OCI-LY3 (cell line): ENCODE results near the gene SELENOT.

Source experiments
- H2AFZ ChIP-seq: fragments of 200-600, 300-600 bp; shearing (Covaris generic); 2 replicates; pipeline ENCODE4 v1.6.0; 2014; ENCODE audit warnings: antibody characterized with exemption, low read depth, low read length
- H3K27ac ChIP-seq: fragments of 200-600, 300-600 bp; sonication (generic); 2 replicates; pipeline ENCODE4 v1.5.1; 2014; ENCODE audit warnings: mild to moderate bottlenecking, low read length, moderate library complexity, mixed read lengths
- H3K27me3 ChIP-seq: fragments of 200-600, 300-600 bp; sonication (generic); 2 replicates; pipeline ENCODE4 v1.6.1; 2014; ENCODE audit warnings: low read depth, low read length, mixed read lengths
- H3K36me3 ChIP-seq: fragments of 200-600, 300-600 bp; sonication (generic); replicated peaks from 2 replicates; pipeline ENCODE3; 2014; ENCODE audit warnings: low read depth, low read length, mixed read lengths
- H3K4me1 ChIP-seq: fragments of 300-600, 200-600 bp; sonication (generic); 2 replicates; pipeline ENCODE4 v1.6.1; 2014; ENCODE audit warnings: low read length, mixed read lengths
- H3K4me2 ChIP-seq: fragments of 200-600, 300-600 bp; sonication (generic); 2 replicates; pipeline ENCODE4 v1.6.1; 2014; ENCODE audit warnings: low read length, mixed read lengths
- H3K4me3 ChIP-seq: fragments of 300-600, 200-600 bp; sonication (generic); 2 replicates; pipeline ENCODE4 v1.5.1; 2014; ENCODE audit warnings: antibody characterized with exemption, mild to moderate bottlenecking, low read length, moderate library complexity
- H3K79me2 ChIP-seq: fragments of 300-600, 200-600 bp; shearing (Covaris generic); 2 replicates; pipeline ENCODE4 v1.6.1; 2014; ENCODE audit warnings: mild to moderate bottlenecking, low read length, mixed read lengths
- H3K9ac ChIP-seq: fragments of 300-600, 200-600 bp; shearing (Covaris generic); 2 replicates; pipeline ENCODE4 v1.6.0; 2014; ENCODE audit warnings: mild to moderate bottlenecking, low read length, moderate library complexity
- H3K9me3 ChIP-seq: fragments of 200-600, 300-600 bp; shearing (Covaris generic); 2 replicates; pipeline ENCODE4 v1.6.1; 2014; ENCODE audit warnings: low read length, mixed read lengths; ENCODE audit not compliant: insufficient read depth
- H4K20me1 ChIP-seq: fragments of 200-600, 300-600 bp; sonication (generic); 2 replicates; pipeline ENCODE4 v1.6.1; 2016; ENCODE audit warnings: low read length, mixed read lengths; ENCODE audit not compliant: insufficient read depth
- CTCF ChIP-seq: fragments of 200-600, 300-600 bp; sonication (generic); IDR thresholded peaks from 2 replicates; pipeline ENCODE4 v1.5.1; 2014; ENCODE audit warnings: antibody characterized with exemption, low read length, low read depth
- EZH2phosphoT487 ChIP-seq: fragments of 200-600 bp; shearing (Covaris generic); IDR thresholded peaks from 2 replicates; pipeline ENCODE4 v1.6.1; 2018; ENCODE audit warnings: antibody characterized with exemption, mixed run types, low read depth

Gene SELENOT

GRCh38 chr3:150635526-150635925 lies 32.4 kb downstream of the SELENOT start:
- peaks cover 15% of the 10 kb centered on the region for H3K36me3 ChIP-seq
- H3K4me1 ChIP-seq = no peaks in the 10 kb centered on the region
- no peaks in the 10 kb centered on the region for H3K27me3 ChIP-seq
- no peak overlapping the region for H3K9ac ChIP-seq
- H3K79me2 ChIP-seq = no peaks in the 10 kb centered on the region
- H4K20me1 ChIP-seq = 0 out of 2 replicates have a peak, but pooled peaks cover 2% of the 10 kb centered on the region
- TF ChIP-seq EZH2phosphoT487 (no peak), CTCF (no peak)
- no peaks in the 10 kb centered on the region for H3K9me3 ChIP-seq
- H3K27ac ChIP-seq = no peak overlapping the region
- no peak overlapping the region for H2AFZ ChIP-seq
- H3K4me3 ChIP-seq = no peak overlapping the region
- no peak overlapping the region for H3K4me2 ChIP-seq

- H3K4me1 ChIP-seq = no peaks in the 10 kb centered on the region
- H3K4me2 ChIP-seq = no peak overlapping the region
- H3K4me3 ChIP-seq = no peak overlapping the region
- TF ChIP-seq EZH2phosphoT487 (no peak), CTCF (no peak)
- H3K27me3 ChIP-seq = no peaks in the 10 kb centered on the region
- H3K36me3 ChIP-seq = peaks cover 8% of the 10 kb centered on the region
- no peaks in the 10 kb centered on the region for H4K20me1 ChIP-seq
- no peak overlapping the region for H3K9ac ChIP-seq
- H2AFZ ChIP-seq = no peak overlapping the region
- no peak overlapping the region for H3K27ac ChIP-seq
- H3K9me3 ChIP-seq = no peaks in the 10 kb centered on the region
- no peaks in the 10 kb centered on the region for H3K79me2 ChIP-seq
Measured at GRCh38 chr3:150636258-150636657, 33.1 kb downstream of the SELENOT start.

GRCh38 chr3:150639262-150639661 lies 36.1 kb downstream of the SELENOT start:
- no peaks in the 10 kb centered on the region for H4K20me1 ChIP-seq
- no peaks in the 10 kb centered on the region for H3K4me1 ChIP-seq
- H3K9ac ChIP-seq = no peak overlapping the region
- no peaks in the 10 kb centered on the region for H3K27me3 ChIP-seq
- H3K36me3 ChIP-seq = peaks cover under 1% of the 10 kb centered on the region
- H3K27ac ChIP-seq = no peak overlapping the region
- no peaks in the 10 kb centered on the region for H3K9me3 ChIP-seq
- H3K79me2 ChIP-seq = no peaks in the 10 kb centered on the region
- H3K4me2 ChIP-seq = no peak overlapping the region
- H3K4me3 ChIP-seq = no peak overlapping the region
- H2AFZ ChIP-seq = no peak overlapping the region
- TF ChIP-seq EZH2phosphoT487 (no peak), CTCF (no peak)

- Histone ChIP-seq H3K4me1 (no peaks in the 10 kb centered on the region), H3K27me3 (no peaks in the 10 kb centered on the region), H4K20me1 (no peaks in the 10 kb centered on the region), H3K4me3 (no peak overlapping the region), H2AFZ (no peak overlapping the region), H3K9ac (no peak overlapping the region), H3K9me3 (no peaks in the 10 kb centered on the region), H3K36me3 (no peaks in the 10 kb centered on the region), H3K4me2 (no peak overlapping the region), H3K27ac (no peak overlapping the region), H3K79me2 (no peaks in the 10 kb centered on the region)
- TF ChIP-seq EZH2phosphoT487 (no peak), CTCF (no peak)
Measured at GRCh38 chr3:150640256-150640655, 37.1 kb downstream of the SELENOT start.
